K562 (cell line): ENCODE measurements around the gene FUNDC1. TPM values are rescaled to one million over a fixed set of nuclear protein-coding genes. Genes with fewer than 3 reads are reported as not detected.

ENCODE experiments used
- ASH1L ChIP-seq: fragments of 450-650 bp; IDR thresholded peaks from 2 replicates; pipeline ENCODE4 v1.6.1; 2018; ENCODE audit warnings: borderline replicate concordance, mild to moderate bottlenecking, low read depth; ENCODE audit not compliant: partially characterized antibody
- BDP1 ChIP-seq: IDR thresholded peaks from 3 replicates; pipeline ENCODE4 v1.6.1; 2011; ENCODE audit not compliant: insufficient read length, insufficient read depth
- CBX3 ChIP-seq, 2 experiments: IDR thresholded peaks; 1 replicate in 1 of 2; 2 replicates in 1 of 2; pipeline ENCODE4 v1.6.1; 2012; ENCODE audit warnings: inconsistent platforms in 2 of 2, low read length in 2 of 2, borderline replicate concordance in 1 of 2, control low read depth in 1 of 2
- ELF2 ChIP-seq: fragments of 250-450 bp; sonication (Bioruptor Pico); IDR thresholded peaks from 2 replicates; pipeline ENCODE4 v1.5.0; 2021; ENCODE audit warnings: mild to moderate bottlenecking
- HDAC6 ChIP-seq: IDR thresholded peaks from 2 replicates; pipeline ENCODE4 v1.6.1; 2012; ENCODE audit warnings: low read depth, mild to moderate bottlenecking, control low read depth, inconsistent platforms, low read length, moderate library complexity
- MBD1 ChIP-seq: fragments of 250-450 bp; sonication (Bioruptor Pico); IDR thresholded peaks from 2 replicates; pipeline ENCODE4 v1.8.0; 2022; ENCODE audit warnings: inconsistent platforms
- MTA2 ChIP-seq: fragments of 450-650 bp; IDR thresholded peaks from 2 replicates; pipeline ENCODE4 v1.6.1; 2016; ENCODE audit warnings: low read depth
- MXI1 ChIP-seq: IDR thresholded peaks from 2 replicates; pipeline ENCODE4 v1.6.1; 2011; ENCODE audit warnings: low read depth, mild to moderate bottlenecking, improper control_type of control experiment, low read length
- NFE2L1 ChIP-seq: fragments of 450-650 bp; IDR thresholded peaks from 2 replicates; pipeline ENCODE4 v1.6.1; 2016; ENCODE audit warnings: missing genetic modification characterization, low read depth, mild to moderate bottlenecking, missing compliant biosample characterization, moderate library complexity, borderline replicate concordance
- NFRKB ChIP-seq: fragments of 450-650 bp; IDR thresholded peaks from 2 replicates; pipeline ENCODE4 v1.6.1; 2016; ENCODE audit warnings: low read depth
- PPARD ChIP-seq: fragments of 250-450 bp; sonication (Bioruptor Pico); IDR thresholded peaks from 2 replicates; pipeline ENCODE4 v1.8.0; 2022; ENCODE audit warnings: inconsistent platforms, mild to moderate bottlenecking, moderate library complexity
- SMARCA4 ChIP-seq: fragments of 450-650 bp; IDR thresholded peaks from 2 replicates; pipeline ENCODE4 v1.6.1; 2016
- TARDBP ChIP-seq: fragments of 450-650 bp; IDR thresholded peaks from 2 replicates; pipeline ENCODE4 v1.6.1; 2016
- TFE3 ChIP-seq: fragments of 450-650 bp; formaldehyde crosslinking; IDR thresholded peaks from 2 replicates; pipeline ENCODE4 v1.4.0; 2020; ENCODE audit warnings: mild to moderate bottlenecking, mixed read lengths
- ZBTB1 ChIP-seq: sonication (generic); formaldehyde crosslinking; IDR thresholded peaks from 2 replicates; pipeline ENCODE4 v1.8.1; 2023; ENCODE audit warnings: missing genetic modification reagents, low read depth, mild to moderate bottlenecking, borderline replicate concordance
- ZKSCAN1 ChIP-seq: fragments of 150-350 bp; IDR thresholded peaks from 2 replicates; pipeline ENCODE4 v1.6.1; 2016; ENCODE audit warnings: low read depth, low read length
- ZNF23 ChIP-seq: fragments of 250-450 bp; sonication (Bioruptor Pico); IDR thresholded peaks from 2 replicates; pipeline ENCODE4 v1.4.0; 2020; ENCODE audit warnings: mild to moderate bottlenecking
- ZNF280A ChIP-seq: fragments of 450-650 bp; IDR thresholded peaks from 2 replicates; pipeline ENCODE4 v1.6.1; 2018; ENCODE audit warnings: mild to moderate bottlenecking, low read depth; ENCODE audit not compliant: partially characterized antibody
- ZNF354B ChIP-seq: fragments of 250-450 bp; sonication (Bioruptor Pico); IDR thresholded peaks from 2 replicates; pipeline ENCODE4 v1.4.0; 2020
- ZNF609 ChIP-seq: sonication (generic); formaldehyde crosslinking; IDR thresholded peaks from 2 replicates; pipeline ENCODE4 v1.8.1; 2023; ENCODE audit warnings: missing genetic modification reagents, mild to moderate bottlenecking, borderline replicate concordance
- polyA plus RNA-seq, 8 experiments: library from polyadenylated mRNA; depleted of rRNA in 4 of 8; stranded (reverse) in 5 of 8; unstranded in 3 of 8; fragments of >200 nt; fragmentation: Nextera tagmentation in 2 of 8; fragmentation: Illumina TruSeq in 1 of 8; extraction: Ambion mirVana in 2 of 8; extraction: Trizol in 1 of 8; gene quantifications; 2 replicates each; pipeline versions ENCODE4 v1.2.1 to v1.2.3, GENCODE V29; 2011 to 2014; ENCODE audit warnings: inconsistent platforms in 1 of 8, missing spikeins in 1 of 8
- total RNA-seq, 7 experiments: library from RNA; depleted of rRNA in 6 of 7; stranded (reverse); fragments of >200 nt in 6 of 7; fragmentation: Illumina TruSeq in 2 of 7; extraction: Trizol in 2 of 7; gene quantifications; 2 replicates each; pipeline versions ENCODE4 v1.2.1 to v1.2.3, GENCODE V29; 2011 to 2021; ENCODE audit warnings: low replicate concordance in 1 of 7

The FUNDC1 gene
- total and polyA plus RNA-seq, 9 of the 15 experiments (the other 6 are each of a cell fraction or from before 2014, with no cell fraction given): 15.6 to 59.1 (median 29.3) TPM

- TF ChIP-seq ZNF280A (peak; percentile 88), TARDBP (no peak), MTA2 (no peak), MXI1 (no peak), MBD1 (CRISPR knock-in tag) (no peak), ASH1L (no peak), HDAC6 (no peak), TFE3 (CRISPR knock-in tag) (no peak), CBX3 (IDR thresholded peaks at IDR 0.05; ENCODE audit: borderline replicate concordance in 1 of 2, low read length in 2 of 2) (peak in 1 of 2 experiments; percentile 87; a peak in 1 of 3 replicates), NFRKB (no peak), NFE2L1 (tag) (no peak), ELF2 (CRISPR knock-in tag) (no peak), ZNF23 (CRISPR knock-in tag) (no peak), ZNF609 (CRISPR knock-in tag) (no peak), ZBTB1 (no peak), BDP1 (no peak), SMARCA4 (no peak), ZKSCAN1 (no peak), ZNF354B (CRISPR knock-in tag) (no peak), PPARD (CRISPR knock-in tag) (no peak)
These were observed 29.8 kb upstream of the FUNDC1 start (continued) for GRCh38 chrX:44572340-44572938.
